Activated naive CD4-positive, alpha-beta T cell treated with anti-CD3 and anti-CD28 coated beads for 36 hours (primary cell): Measurements from ENCODE around the gene CCDC7. TPM values are rescaled to one million over a fixed set of nuclear protein-coding genes. Genes with fewer than 3 reads are reported as not detected.
"Not testable (repeated sequence)": the region's sequence is repeated elsewhere in the genome, so short reads cannot be mapped to it uniquely, and the experiment has no call there.

Experiments
- CTCF ChIA-PET: fragments of 350-600 bp; sonication (Branson Sonifier 250); formaldehyde crosslinking; loops from one replicate; lab custom pipeline; 2021; ENCODE audit warnings: antibody characterized with exemption; lab: Charles Lee
- DNase-seq: peaks from one replicate; pipeline ENCODE4 v3.0.0-alpha.2; 2020
- H3K27ac Mint-ChIP-seq: one replicate; pipeline ENCODE4 v1.8.0; 2021; ENCODE audit warnings: mild to moderate bottlenecking, mixed read lengths
- H3K27me3 Mint-ChIP-seq: one replicate; pipeline ENCODE4 v1.8.0; 2021; ENCODE audit warnings: low read depth, mixed read lengths
- H3K36me3 Mint-ChIP-seq: one replicate; pipeline ENCODE4 v1.8.0; 2021; ENCODE audit warnings: low read depth, mixed read lengths
- H3K4me1 Mint-ChIP-seq: one replicate; pipeline ENCODE4 v1.8.0; 2021; ENCODE audit warnings: low read depth, mixed read lengths
- H3K4me3 Mint-ChIP-seq: one replicate; pipeline ENCODE4 v1.8.0; 2021; ENCODE audit warnings: mild to moderate bottlenecking, moderate library complexity, mixed read lengths
- H3K9me3 Mint-ChIP-seq: one replicate; pipeline ENCODE4 v1.8.0; 2021; ENCODE audit warnings: mixed read lengths
- intact Hi-C: fragments of 100-400 bp; cut with micrococcal nuclease; formaldehyde crosslinking; loops from one replicate; pipeline ENCODE4 v1.15.1; 2023
- total RNA-seq, 2 experiments: library from RNA; stranded (reverse); gene quantifications; one replicate each; pipeline ENCODE4 v1.2.3, GENCODE V29; 2021

The CCDC7 gene
- 1 to 10 TPM; 6.8 to 8.9 TPM for total RNA-seq

DNA sequence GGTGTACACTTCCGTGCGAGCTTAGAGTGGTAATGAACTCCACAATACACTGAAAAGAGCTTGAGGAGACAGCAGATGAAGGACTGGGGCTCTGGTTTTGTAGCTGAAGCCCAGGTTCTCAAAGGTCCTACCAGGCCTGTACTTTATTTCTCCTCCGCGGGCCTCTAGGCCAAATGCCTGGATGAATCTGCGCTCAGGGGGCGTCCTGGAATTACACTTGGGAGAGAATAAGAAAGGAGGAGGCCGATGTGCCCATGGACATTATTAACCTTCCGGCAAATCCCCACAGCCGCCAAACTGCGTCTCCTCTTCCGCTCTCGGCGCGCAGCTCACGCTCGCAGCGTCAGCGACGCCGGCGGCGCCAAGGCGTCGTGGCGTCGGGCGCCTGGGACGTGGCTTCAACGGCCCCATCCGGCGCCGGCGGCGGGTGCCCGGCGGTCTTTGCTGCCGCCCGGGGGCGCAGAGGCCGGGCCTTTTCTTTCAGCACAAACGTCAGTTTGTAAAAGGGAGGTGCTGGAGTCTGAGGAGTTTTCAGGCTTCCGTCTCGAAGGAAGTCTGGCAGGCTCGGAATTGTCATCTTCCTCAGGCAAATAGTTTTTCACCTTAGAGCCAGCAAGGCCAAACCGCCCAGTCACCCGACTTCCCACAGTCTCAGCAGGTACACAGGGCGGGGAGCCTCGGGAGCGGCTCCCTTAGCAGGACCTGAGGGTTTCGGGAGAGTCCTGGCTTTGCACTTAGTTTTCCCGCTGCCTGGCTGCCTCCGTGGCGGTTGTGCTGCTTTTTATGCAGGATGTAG is at the start of gene CCDC7:
Gene CCDC7, plus strand, starts transcription at position 401 of the 796 bp plus-strand sequence. CDS start 5,503 bp downstream, outside the sequence.
- peak; percentile 85 for DNase-seq
- Mint-ChIP-seq H3K27me3 (no peaks in the 10 kb centered on the region), H3K4me3 (peak within 1 kb of the TSS; percentile 94), H3K27ac (peak within 1 kb of the TSS; percentile 98), H3K36me3 (peaks cover 2% of the 10 kb centered on the region), H3K9me3 (no peaks in the 10 kb centered on the region), H3K4me1 (peaks cover 14% of the 10 kb centered on the region)
- intact Hi-C loops = loop anchor here (1.0 to 10.0 kb wide), 10 partner anchors 33 to 689 kb away; partner anchors contain the start of genes ITGB1 and KIF5B
- CTCF ChIA-PET = interaction anchor here (0.6 to 1.7 kb wide), 5 partner anchors 13 to 203 kb away, joined by 3 to 6 read pairs (median 3); no protein-coding TSS in a partner anchor

DNA sequence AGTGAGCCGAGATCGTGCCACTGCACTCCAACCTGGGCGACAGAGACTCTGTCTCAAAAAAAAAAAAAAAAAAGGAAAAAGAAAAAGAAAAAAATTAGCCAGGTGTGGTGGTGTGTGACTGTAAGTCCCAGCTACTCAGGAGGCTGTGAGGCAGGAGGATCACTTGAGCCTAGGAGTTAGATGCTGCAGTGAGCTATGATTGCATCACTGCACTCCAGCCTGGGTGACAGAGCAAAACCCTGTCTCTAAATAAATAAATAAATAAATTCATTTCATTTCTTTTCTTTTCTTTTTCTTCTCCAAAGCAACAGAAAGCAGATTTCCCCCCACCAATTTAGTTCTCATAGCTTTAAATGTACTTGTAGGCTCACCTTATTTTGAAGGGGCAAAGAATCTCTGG is 48.8 kb upstream of the CCDC7 start:
- intact Hi-C loops, H3K27ac Mint-ChIP-seq, H3K27me3 Mint-ChIP-seq, H3K9me3 Mint-ChIP-seq, DNase-seq, H3K36me3 Mint-ChIP-seq, H3K4me3 Mint-ChIP-seq, H3K4me1 Mint-ChIP-seq: not testable (repeated sequence)
- CTCF ChIA-PET = interaction anchor here (0.6 kb wide), 1 partner anchor 583 kb away, joined by 3 read pairs; no protein-coding TSS in a partner anchor

DNA sequence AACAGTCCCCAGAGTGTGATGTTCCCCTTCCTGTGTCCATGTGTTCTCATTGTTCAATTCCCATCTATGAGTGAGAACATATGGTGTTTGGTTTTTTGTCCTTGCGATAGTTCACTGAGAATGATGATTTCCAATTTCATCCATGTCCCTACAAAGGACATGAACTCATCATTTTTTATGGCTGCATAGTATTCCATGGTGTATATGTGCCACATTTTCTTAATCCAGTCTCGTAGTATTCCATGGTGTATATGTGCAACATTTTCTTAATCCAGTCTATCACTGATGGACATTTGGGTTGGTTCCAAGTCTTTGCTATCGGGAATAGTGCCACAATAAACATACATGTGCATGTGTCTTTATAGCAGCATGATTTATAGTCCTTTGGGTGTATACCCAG is 46.2 kb upstream of the CCDC7 start:
- H3K27me3 Mint-ChIP-seq, H3K4me1 Mint-ChIP-seq, CTCF ChIA-PET, H3K27ac Mint-ChIP-seq, H3K4me3 Mint-ChIP-seq, H3K9me3 Mint-ChIP-seq, intact Hi-C loops, H3K36me3 Mint-ChIP-seq, DNase-seq: not testable (repeated sequence)

DNA sequence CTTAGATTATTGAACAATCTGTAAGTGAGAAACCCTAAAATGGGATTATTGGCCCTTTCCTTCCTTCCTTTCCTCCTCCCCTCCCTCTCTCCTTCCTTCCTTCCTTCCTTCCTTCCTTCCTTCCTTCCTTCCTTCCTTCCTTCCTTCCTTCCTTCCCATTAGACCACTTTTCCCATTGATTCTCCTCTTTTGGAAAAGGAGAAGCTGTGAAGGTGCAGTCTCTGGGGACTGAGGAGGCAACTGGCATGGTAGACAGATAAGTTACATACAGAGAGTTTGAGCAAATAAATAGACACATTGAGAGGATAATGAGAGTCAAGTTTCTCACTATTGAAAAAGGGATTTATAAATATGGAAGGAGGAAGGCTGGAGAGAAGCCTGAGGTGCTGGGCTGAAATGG is 45.0 kb upstream of the CCDC7 start:
- Mint-ChIP-seq H3K9me3 (no peaks in the 10 kb centered on the region), H3K4me1 (no peaks in the 10 kb centered on the region), H3K27me3 (no peaks in the 10 kb centered on the region), H3K27ac (no peak overlapping the region), H3K4me3 (no peak overlapping the region), H3K36me3 (no peaks in the 10 kb centered on the region)
- CTCF ChIA-PET = interaction anchor here (0.5 to 1.2 kb wide), 2 partner anchors 10 to 200 kb away, joined by 3 to 5 read pairs; no protein-coding TSS in a partner anchor
- intact Hi-C loops = no loop called here
- no peak for DNase-seq

DNA sequence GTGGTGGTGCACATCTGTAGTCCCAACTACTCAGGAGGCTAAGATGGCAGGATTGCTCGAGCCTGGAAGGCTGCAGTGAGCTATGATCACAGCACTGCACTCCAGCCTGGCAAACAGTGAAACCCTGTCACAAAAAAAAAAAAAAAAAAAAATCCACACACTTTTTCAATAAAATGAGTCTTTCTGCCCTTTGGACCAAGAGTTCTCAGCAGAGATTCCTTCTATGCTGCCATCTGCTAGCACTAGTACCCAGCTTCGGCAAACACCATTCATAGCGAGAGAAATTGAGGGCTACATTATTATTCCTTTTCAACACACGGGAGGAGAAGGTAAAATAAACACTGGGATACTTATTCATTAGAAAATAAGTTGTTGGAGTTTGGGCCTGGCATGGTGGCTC is 43.4 kb upstream of the CCDC7 start:
- intact Hi-C loops = no loop called here
- Mint-ChIP-seq H3K4me3 (no peak overlapping the region), H3K4me1 (no peaks in the 10 kb centered on the region), H3K9me3 (no peaks in the 10 kb centered on the region), H3K27ac (no peak overlapping the region), H3K27me3 (no peaks in the 10 kb centered on the region), H3K36me3 (no peaks in the 10 kb centered on the region)
- DNase-seq = no peak
- CTCF ChIA-PET = interaction anchor here (0.6 to 0.7 kb wide), 2 partner anchors 15 to 178 kb away, joined by 5 read pairs; no protein-coding TSS in a partner anchor

DNA sequence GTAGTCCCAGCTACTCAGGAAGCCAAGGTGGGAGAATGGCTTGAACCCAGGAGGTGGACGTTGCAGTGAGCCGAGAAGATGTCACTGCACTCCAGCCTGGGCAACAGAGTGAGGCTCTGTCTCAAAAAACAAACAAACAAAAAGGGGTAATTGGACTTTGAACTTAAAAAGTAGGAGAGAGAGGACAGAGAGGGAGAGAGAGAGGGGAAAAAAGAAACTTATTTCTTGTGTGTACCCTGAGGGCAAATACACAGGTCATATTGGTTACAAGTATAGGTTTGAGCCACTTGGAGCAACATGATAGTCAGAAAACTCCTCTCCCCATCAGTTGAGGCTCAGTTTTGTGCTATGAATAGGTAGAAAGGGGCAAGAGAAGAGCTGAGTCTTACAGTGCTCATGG is 42.8 kb upstream of the CCDC7 start:
- H3K27me3 Mint-ChIP-seq = no peaks in the 10 kb centered on the region
- H3K4me1 Mint-ChIP-seq = no peaks in the 10 kb centered on the region
- H3K9me3 Mint-ChIP-seq = no peaks in the 10 kb centered on the region
- DNase-seq = no peak
- intact Hi-C loops = no loop called here
- H3K36me3 Mint-ChIP-seq = no peaks in the 10 kb centered on the region
- no peak overlapping the region for H3K4me3 Mint-ChIP-seq
- CTCF ChIA-PET = no interaction called here
- H3K27ac Mint-ChIP-seq = no peak overlapping the region

- intact Hi-C loops = no loop called here
- CTCF ChIA-PET = no interaction called here
- Mint-ChIP-seq H3K4me3 (no peak overlapping the region), H3K27me3 (no peaks in the 10 kb centered on the region), H3K36me3 (no peaks in the 10 kb centered on the region), H3K9me3 (no peaks in the 10 kb centered on the region), H3K4me1 (peaks cover 4% of the 10 kb centered on the region), H3K27ac (no peak overlapping the region)
- DNase-seq = no peak
These were observed 37.2 kb upstream of the CCDC7 start for GRCh38 chr10:32408690-32409089.

GRCh38 chr10:32409741-32410140 is 36.2 kb upstream of the CCDC7 start:
- intact Hi-C loops = no loop called here
- Mint-ChIP-seq H3K27ac (no peak overlapping the region), H3K27me3 (no peaks in the 10 kb centered on the region), H3K36me3 (no peaks in the 10 kb centered on the region), H3K4me3 (no peak overlapping the region), H3K9me3 (no peaks in the 10 kb centered on the region), H3K4me1 (peaks cover 9% of the 10 kb centered on the region)
- CTCF ChIA-PET = no interaction called here
- DNase-seq = no peak

DNA sequence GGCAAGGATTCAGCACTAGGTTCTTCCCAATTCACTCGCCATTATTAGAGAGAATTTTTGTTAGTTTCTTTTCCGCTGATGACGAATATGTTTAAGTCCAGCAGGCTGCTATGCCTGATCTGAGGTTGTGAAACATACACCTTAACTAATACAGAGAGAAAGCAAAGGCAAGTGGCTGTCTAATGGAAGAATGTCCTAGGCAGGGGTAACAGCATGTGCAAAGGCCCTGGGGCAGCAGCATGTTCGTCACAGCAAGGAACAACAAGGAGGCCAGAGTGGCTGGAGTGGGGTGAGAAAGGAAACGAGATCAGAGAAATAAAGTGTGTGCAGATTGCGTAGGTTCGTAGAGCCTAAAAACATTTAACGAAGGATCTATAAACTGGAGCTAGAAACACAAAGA is 35.4 kb upstream of the CCDC7 start:
- DNase-seq = no peak
- Mint-ChIP-seq H3K36me3 (no peaks in the 10 kb centered on the region), H3K4me3 (no peak overlapping the region), H3K27ac (no peak overlapping the region), H3K27me3 (no peaks in the 10 kb centered on the region), H3K4me1 (peaks cover 9% of the 10 kb centered on the region), H3K9me3 (no peaks in the 10 kb centered on the region)
- intact Hi-C loops = no loop called here
- CTCF ChIA-PET = interaction anchor here (0.7 kb wide), 1 partner anchor 442 kb away, joined by 3 read pairs; no protein-coding TSS in a partner anchor

DNA sequence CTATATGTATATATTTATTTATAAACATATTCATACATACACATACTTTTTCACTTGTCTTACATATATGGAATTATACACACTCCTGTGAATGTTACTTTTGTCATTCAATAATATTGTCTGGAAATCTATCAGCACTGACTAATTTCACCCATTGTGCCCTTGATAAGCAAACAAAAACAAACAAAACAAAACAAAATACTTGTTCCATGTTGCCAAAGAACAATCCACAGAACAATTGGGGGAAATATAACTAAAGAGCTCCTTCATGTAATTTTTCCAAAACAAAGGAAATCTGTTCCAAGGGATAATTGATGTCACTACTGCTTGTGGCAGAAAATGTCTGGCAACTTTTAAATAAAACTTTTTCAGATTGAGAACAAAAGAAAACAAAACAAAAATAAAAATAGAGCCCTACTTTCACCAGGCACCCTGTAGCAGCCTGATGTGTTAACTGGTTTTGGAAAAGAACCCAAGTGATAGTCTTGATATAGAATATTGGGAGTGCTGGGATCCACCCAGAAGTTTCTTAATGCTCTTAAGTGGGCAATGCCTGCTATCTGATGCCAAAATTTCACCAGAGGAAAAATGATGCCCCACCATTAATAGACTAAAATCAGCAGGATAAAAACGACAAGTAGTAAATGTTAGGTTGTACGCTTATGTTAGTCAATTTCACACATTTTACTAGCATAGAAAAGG is 34.0 kb upstream of the CCDC7 start:
- Mint-ChIP-seq H3K9me3 (no peaks in the 10 kb centered on the region), H3K27me3 (no peaks in the 10 kb centered on the region), H3K4me1 (peaks cover 9% of the 10 kb centered on the region), H3K36me3 (no peaks in the 10 kb centered on the region), H3K27ac (no peak overlapping the region), H3K4me3 (no peak overlapping the region)
- no peak for DNase-seq
- intact Hi-C loops = no loop called here
- CTCF ChIA-PET = no interaction called here

GRCh38 chr10:32412499-32412853 is 33.5 kb upstream of the CCDC7 start:
- CTCF ChIA-PET = no interaction called here
- Mint-ChIP-seq H3K27ac (no peak overlapping the region), H3K9me3 (no peaks in the 10 kb centered on the region), H3K36me3 (no peaks in the 10 kb centered on the region), H3K4me3 (no peak overlapping the region), H3K4me1 (peaks cover 9% of the 10 kb centered on the region), H3K27me3 (no peaks in the 10 kb centered on the region)
- no peak for DNase-seq
- intact Hi-C loops = no loop called here

DNA sequence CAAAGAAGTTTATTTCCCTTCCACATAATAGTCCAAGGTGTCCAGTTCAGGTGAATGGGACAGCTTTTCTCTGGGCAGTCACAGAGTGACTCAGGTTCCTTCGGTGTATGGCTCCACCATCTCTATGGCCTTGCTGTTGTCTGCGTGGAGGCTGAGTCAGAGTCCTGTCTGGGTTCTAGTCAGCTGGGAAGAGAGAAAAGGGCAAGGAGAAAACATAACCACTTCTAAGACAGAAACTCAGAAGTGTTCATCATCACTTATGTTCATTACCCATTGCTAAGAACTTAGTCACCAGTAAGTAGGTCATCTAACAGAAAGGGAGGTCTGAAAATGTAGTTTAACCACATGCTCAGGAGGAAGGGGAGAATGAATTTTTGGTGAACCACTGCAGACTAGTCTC is 32.4 kb upstream of the CCDC7 start:
- no peak overlapping the region for H3K27ac Mint-ChIP-seq
- CTCF ChIA-PET = no interaction called here
- no peaks in the 10 kb centered on the region for H3K36me3 Mint-ChIP-seq
- H3K4me3 Mint-ChIP-seq = no peak overlapping the region
- intact Hi-C loops = loop anchor here (1.0 kb wide), 3 partner anchors 33 to 169 kb away; partner anchors contain the start of gene CCDC7
- H3K4me1 Mint-ChIP-seq = peaks cover 9% of the 10 kb centered on the region
- no peaks in the 10 kb centered on the region for H3K9me3 Mint-ChIP-seq
- peak; percentile 65 for DNase-seq
- H3K27me3 Mint-ChIP-seq = no peaks in the 10 kb centered on the region
